SJCRH30 (cell line): ENCODE measurements around the gene C3orf20. TPM values are rescaled to one million over a fixed set of nuclear protein-coding genes. Genes with fewer than 3 reads are reported as not detected.
"Not testable (repeated sequence)": the region's sequence is repeated elsewhere in the genome, so short reads cannot be mapped to it uniquely, and the experiment has no call there.

ENCODE experiments used
- DNase-seq, 2 experiments: peaks; one replicate each; pipeline ENCODE4 v3.0.0-alpha.2; 2015 to 2020
- H3K27ac ChIP-seq: fragments of 250-450 bp; sonication (Bioruptor Pico); 2 replicates; pipeline ENCODE4 v1.5.1; 2020; ENCODE audit warnings: mild to moderate bottlenecking, moderate library complexity
- H3K27me3 ChIP-seq: fragments of 250-450 bp; sonication (Bioruptor Pico); 2 replicates; pipeline ENCODE4 v1.5.1; 2020; ENCODE audit warnings: mild to moderate bottlenecking, moderate library complexity
- H3K36me3 ChIP-seq: fragments of 250-450 bp; sonication (Bioruptor Pico); 2 replicates; pipeline ENCODE4 v1.5.1; 2020; ENCODE audit warnings: mild to moderate bottlenecking, moderate library complexity
- H3K4me1 ChIP-seq: fragments of 250-450 bp; sonication (Bioruptor Pico); 2 replicates; pipeline ENCODE4 v1.5.1; 2020; ENCODE audit warnings: mild to moderate bottlenecking, moderate library complexity
- H3K4me3 ChIP-seq: fragments of 250-450 bp; sonication (Bioruptor Pico); 2 replicates; pipeline ENCODE4 v1.5.1; 2020; ENCODE audit warnings: mild to moderate bottlenecking, moderate library complexity
- H3K9me3 ChIP-seq: fragments of 250-450 bp; sonication (Bioruptor Pico); replicated peaks from 2 replicates; pipeline ENCODE4 v1.5.1; 2020; ENCODE audit warnings: mild to moderate bottlenecking, moderate library complexity
- total RNA-seq: library from RNA; depleted of rRNA; stranded (reverse); fragments of >200 nt; shearing (Covaris generic); gene quantifications from 2 replicates; pipeline ENCODE4 v1.2.3, GENCODE V29; 2014

Gene C3orf20
- total RNA-seq, 1 experiment from 2014 or later: not detected

DNA sequence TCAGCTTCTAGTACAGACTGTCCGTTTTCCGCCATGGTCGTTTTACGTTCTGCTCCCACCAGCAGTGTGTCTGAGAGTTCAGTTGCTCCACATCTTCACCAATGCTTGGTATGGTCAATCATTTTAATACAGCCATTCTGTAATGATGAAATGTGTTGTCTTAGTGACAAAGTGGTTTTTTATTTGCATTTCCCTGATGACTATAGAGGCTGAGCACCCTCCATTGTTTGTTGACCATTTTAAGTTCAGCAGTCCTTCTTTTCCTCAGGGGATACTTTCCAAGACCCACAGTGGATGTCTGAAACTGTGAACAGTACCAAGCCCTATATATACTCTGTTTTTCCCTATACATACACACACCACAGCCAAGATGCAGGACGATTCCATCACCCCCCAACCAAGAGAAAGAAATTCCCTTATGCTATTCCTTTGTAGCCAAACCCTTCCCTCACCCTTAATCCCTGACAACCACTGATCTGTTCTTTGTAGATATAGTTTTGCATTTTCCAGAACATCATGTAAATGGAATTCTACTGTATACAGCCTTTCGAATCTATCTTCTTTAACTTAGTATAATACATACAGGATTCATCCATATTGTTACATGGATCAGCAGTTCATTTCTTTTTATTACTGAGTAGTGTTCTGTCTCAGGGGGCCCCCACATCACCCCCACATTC, 55.9 kb downstream of the C3orf20 start:
- Histone ChIP-seq H3K4me1 (no peaks in the 10 kb centered on the region), H3K27ac (no peak overlapping the region), H3K4me3 (no peak overlapping the region), H3K27me3 (no peaks in the 10 kb centered on the region), H3K9me3 (no peaks in the 10 kb centered on the region), H3K36me3 (no peaks in the 10 kb centered on the region)
- DNase-seq: no peak

DNA sequence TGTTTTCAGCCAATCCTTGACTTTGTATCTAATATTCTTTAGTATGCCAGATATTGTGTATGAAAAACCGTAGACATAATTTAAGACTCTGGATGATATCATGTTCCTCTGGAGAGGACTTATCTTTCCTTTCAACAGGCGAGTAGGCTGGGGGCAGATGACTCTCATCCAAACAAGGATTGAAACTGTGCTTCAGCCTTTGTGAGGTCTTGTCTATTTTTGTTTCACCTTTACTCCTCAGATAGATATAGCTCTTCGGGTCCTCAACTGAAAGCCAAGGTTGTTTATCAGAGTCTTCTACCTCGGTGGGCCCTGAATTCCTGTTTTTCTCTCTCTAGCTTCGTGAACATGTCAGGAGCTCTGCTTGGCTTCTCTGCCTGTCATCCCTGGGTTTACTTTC, 66.0 kb downstream of the C3orf20 start:
- no peak overlapping the region for H3K4me3 ChIP-seq
- DNase-seq: no peak
- no peaks in the 10 kb centered on the region for H3K4me1 ChIP-seq
- no peaks in the 10 kb centered on the region for H3K9me3 ChIP-seq
- H3K36me3 ChIP-seq: no peaks in the 10 kb centered on the region
- no peaks in the 10 kb centered on the region for H3K27me3 ChIP-seq
- no peak overlapping the region for H3K27ac ChIP-seq

DNA sequence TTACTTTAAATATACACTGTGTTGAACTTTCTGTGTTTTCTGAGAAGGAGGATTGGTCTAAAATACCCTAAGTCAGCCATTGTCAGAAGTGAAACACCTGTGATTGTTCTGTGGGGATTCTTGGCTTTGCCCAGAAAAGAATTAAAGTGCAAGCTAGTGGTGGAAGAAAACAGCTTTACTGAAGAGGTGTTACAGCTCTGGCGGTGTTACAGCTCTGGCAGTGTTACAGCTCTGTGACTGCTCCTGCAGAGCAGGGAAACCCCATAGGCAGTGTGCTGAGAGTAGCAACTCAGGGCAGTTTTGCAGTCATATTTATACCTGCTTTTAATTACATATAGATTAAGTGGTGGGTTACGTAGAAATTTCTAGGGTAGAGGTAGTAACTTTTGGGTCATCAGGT, 66.6 kb downstream of the C3orf20 start:
- H3K9me3 ChIP-seq: no peaks in the 10 kb centered on the region

DNA sequence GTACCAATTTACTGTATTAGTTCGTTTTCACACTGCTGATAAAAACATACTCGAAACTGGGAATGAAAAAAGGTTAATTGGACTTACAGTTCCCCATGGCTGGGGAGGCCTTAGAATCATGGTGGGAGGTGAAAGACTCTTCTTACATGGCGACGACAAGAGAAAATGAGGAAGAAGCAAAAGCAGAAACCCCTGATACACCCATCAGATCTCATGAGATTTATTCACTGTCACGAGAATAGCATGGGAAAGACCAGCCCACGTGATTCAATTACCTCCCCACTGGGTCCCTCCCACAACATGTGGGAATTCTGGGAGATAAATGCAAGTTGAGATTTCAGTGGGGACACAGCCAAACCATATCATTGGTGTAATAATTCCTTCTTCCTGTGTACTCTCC, 69.6 kb downstream of the C3orf20 start:
- Histone ChIP-seq H3K4me1 (no peaks in the 10 kb centered on the region), H3K27ac (no peak overlapping the region), H3K9me3 (no peaks in the 10 kb centered on the region), H3K36me3 (no peaks in the 10 kb centered on the region), H3K4me3 (no peak overlapping the region), H3K27me3 (no peaks in the 10 kb centered on the region)
- DNase-seq: no peak

More for the DNA sequence above, 66.6 kb downstream of the C3orf20 start:
- Histone ChIP-seq H3K4me1 (no peaks in the 10 kb centered on the region), H3K36me3 (no peaks in the 10 kb centered on the region), H3K27ac (no peak overlapping the region), H3K27me3 (no peaks in the 10 kb centered on the region), H3K4me3 (no peak overlapping the region)
- DNase-seq: no peak

DNA sequence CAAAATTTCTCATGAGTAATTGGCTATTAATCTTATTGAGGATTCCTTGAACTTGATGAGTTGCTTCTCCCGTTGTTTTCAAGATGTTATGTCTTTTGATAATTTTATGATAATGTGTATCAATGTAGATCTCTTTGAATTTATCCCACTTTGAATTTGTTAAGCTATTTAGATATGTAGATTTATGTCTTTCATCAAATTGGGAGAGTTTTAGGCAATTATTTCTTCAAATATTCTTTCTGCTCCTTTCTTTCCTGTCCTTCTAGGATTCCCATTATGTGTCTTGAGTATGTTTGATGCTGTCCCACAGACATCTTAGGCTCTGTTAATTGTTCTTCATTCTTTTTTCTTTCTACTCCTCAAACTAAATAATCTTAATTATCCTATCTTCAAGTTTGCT, 75.7 kb downstream of the C3orf20 start:
- Histone ChIP-seq H3K4me1 (no peaks in the 10 kb centered on the region), H3K4me3 (no peak overlapping the region), H3K36me3 (no peaks in the 10 kb centered on the region), H3K27ac (no peak overlapping the region), H3K27me3 (no peaks in the 10 kb centered on the region), H3K9me3 (no peaks in the 10 kb centered on the region)
- DNase-seq: no peak

DNA sequence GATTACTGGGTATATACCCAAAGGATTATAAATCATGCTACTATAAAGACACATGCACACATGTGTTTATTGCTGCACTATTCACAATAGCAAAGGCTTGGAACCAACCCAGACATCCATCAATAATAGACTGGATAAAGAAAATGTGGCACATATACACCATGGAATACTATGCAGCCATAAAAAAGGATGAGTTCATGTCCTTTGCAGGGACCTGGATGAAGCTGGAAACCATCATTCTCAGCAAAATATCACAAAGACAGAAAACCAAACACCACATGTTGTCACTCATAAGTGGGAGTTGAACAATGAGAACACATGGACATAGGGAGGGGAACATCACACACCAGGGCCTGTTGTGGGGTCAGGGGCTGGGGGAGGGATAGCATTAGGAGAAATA, 78.0 kb downstream of the C3orf20 start:
- not testable (repeated sequence) for H3K4me1 ChIP-seq, H3K4me3 ChIP-seq, H3K27ac ChIP-seq, H3K9me3 ChIP-seq, H3K36me3 ChIP-seq, DNase-seq, H3K27me3 ChIP-seq

DNA sequence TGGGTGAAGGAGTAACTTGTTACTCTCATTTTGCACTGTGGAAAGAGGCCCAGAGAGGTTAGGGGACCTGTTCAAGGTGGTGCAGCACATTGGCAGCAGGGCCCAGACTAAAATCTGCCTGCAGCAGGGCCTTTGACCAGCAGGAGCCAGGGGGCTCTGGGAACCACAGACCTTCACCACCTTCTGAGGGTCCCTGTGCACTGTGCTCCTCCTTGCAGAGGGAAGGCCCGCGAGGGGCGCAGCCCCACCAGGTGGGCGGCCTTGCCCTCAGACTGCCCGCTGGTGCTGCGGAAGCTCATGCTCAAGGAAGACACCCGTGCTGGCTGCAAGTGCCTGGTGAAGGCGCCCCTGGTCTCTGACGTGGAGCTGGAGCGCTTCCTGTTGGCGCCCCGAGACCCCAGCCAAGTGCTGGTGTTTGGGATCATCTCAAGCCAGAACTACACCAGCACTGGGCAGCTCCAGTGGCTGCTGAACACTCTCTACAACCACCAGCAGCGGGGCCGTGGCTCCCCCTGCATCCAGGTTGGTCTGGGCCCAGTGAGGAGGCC, 82.3 kb downstream of the C3orf20 start:
- no peak overlapping the region for H3K4me3 ChIP-seq
- 0 out of 2 replicates have a peak, but pooled peaks cover 4% of the 10 kb centered on the region for H3K27me3 ChIP-seq
- no peaks in the 10 kb centered on the region for H3K36me3 ChIP-seq
- H3K4me1 ChIP-seq: no peaks in the 10 kb centered on the region
- H3K27ac ChIP-seq: no peak overlapping the region
- H3K9me3 ChIP-seq: no peaks in the 10 kb centered on the region
- no peak for DNase-seq

DNA sequence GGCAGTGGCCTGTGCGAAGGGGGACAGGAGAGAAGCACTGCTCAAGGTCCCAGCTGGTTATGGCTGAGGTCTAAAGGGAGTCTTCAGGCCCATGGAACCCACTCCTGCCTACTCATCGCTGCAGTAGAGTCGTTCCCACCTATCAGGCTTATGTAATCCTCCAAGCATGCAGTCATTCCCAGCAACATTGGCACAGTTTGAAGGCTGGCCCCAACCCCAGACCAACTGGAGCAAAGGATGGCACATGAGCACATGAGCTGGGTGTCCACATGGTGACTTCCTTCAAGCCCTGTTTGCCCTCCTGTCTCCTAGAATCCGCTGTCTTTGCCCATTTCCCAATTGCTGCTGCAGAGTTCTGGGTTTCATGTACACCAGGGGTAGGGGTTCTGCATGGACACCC, 83.4 kb downstream of the C3orf20 start:
- Histone ChIP-seq H3K27me3 (0 out of 2 replicates have a peak, but pooled peaks cover 4% of the 10 kb centered on the region), H3K9me3 (no peaks in the 10 kb centered on the region), H3K36me3 (no peaks in the 10 kb centered on the region), H3K27ac (no peak overlapping the region), H3K4me1 (no peaks in the 10 kb centered on the region), H3K4me3 (no peak overlapping the region)
- no peak for DNase-seq

DNA sequence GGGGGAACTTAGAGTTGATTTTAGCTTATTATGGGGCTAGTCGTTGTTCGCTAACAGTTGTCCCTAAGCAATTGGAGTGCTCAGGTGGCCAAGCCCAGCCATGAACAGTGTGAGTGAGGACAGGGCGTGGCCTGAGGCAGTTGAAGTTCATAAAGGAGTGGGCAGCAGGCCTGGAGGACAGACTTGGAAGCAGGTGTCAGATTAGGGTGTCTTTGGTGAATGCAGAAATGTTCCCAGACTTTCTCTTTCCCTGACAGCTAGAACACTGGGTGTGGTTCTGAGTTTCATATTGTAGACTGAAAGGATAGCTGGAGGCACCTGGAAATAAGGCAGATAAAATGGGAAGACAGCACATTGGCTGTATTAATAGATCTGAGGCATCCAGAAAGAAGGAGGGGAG, 84.0 kb downstream of the C3orf20 start:
- H3K36me3 ChIP-seq: no peaks in the 10 kb centered on the region
- H3K27me3 ChIP-seq: 0 out of 2 replicates have a peak, but pooled peaks cover 4% of the 10 kb centered on the region
- no peak overlapping the region for H3K4me3 ChIP-seq
- DNase-seq: no peak
- no peaks in the 10 kb centered on the region for H3K9me3 ChIP-seq
- no peaks in the 10 kb centered on the region for H3K4me1 ChIP-seq
- no peak overlapping the region for H3K27ac ChIP-seq

DNA sequence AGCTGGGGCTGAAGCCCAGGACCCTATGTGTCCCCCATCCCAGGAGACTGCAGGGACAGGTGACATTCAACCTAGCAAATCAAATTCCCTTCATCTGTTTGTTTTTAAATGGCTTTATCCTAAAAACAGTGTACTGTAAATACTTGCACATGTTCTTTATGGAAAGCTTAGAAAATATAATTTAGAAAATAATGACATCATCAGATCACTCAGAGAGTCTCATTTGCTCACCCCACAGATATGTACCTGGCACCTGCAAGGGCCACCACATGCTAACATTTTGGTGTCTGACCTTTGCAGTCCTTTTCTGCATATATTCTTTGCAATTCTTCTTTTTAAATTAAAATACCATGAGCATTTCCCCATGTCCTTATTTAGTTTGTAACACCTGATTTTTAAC, 85.2 kb downstream of the C3orf20 start:
- Histone ChIP-seq H3K27me3 (0 out of 2 replicates have a peak, but pooled peaks cover 4% of the 10 kb centered on the region), H3K4me1 (no peaks in the 10 kb centered on the region)

DNA sequence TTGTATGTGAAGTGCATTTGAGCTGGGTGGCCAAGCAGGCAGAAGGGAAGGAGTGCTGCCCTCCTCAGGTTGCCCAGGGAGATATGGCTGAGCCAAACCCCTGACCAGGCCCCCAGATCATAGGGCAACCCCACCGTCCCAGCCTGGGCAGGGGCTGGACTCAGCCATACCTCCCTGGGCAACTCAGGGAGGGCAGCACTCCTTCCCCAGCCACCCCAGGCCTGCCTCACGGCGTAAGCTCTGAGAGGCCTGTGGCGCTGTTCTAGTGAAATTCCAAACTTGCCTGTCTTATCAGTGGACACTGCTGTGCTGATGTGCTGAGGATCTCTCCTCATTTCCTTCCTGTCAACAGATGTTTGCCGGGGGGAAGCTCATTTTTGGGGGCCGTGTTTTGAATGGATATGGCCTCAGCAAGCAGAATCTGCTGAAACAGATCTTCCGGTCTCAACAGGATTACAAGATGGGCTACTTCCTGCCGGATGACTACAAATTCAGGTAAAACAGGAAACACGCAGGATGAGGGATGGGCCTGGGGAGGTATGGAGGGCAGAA, 86.3 kb downstream of the C3orf20 start:
- 0 out of 2 replicates have a peak, but pooled peaks cover 4% of the 10 kb centered on the region for H3K27me3 ChIP-seq
- H3K9me3 ChIP-seq: no peaks in the 10 kb centered on the region
- DNase-seq: no peak
- H3K4me3 ChIP-seq: no peak overlapping the region
- no peaks in the 10 kb centered on the region for H3K36me3 ChIP-seq
- H3K4me1 ChIP-seq: no peaks in the 10 kb centered on the region
- H3K27ac ChIP-seq: no peak overlapping the region

More for the DNA sequence above, 85.2 kb downstream of the C3orf20 start:
- Histone ChIP-seq H3K4me3 (no peak overlapping the region), H3K9me3 (no peaks in the 10 kb centered on the region), H3K27ac (no peak overlapping the region), H3K36me3 (no peaks in the 10 kb centered on the region)
- DNase-seq: no peak

DNA sequence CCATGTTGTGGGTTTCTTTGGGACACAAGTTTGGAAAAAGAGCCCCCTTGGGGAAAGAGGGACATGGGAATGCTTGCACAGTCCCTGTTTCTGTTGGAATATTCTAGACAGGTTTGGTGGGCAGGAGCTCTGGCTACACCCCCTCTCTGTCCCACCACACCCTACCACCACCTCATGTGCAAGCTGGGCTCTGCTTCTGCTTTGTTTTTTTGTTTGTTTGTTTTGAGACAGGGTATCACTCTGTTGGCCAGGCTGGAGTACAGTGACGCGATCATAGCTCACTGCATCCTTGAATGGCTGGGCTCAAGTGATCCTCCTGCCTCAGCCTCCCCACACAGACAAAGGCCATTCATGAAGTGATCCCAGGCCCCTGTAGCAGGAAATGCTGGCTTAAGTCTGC, 86.9 kb downstream of the C3orf20 start:
- no peak overlapping the region for H3K27ac ChIP-seq
- no peaks in the 10 kb centered on the region for H3K9me3 ChIP-seq
- DNase-seq: no peak
- 0 out of 2 replicates have a peak, but pooled peaks cover 4% of the 10 kb centered on the region for H3K27me3 ChIP-seq
- H3K4me1 ChIP-seq: no peaks in the 10 kb centered on the region
- H3K36me3 ChIP-seq: no peaks in the 10 kb centered on the region
- H3K4me3 ChIP-seq: no peak overlapping the region

DNA sequence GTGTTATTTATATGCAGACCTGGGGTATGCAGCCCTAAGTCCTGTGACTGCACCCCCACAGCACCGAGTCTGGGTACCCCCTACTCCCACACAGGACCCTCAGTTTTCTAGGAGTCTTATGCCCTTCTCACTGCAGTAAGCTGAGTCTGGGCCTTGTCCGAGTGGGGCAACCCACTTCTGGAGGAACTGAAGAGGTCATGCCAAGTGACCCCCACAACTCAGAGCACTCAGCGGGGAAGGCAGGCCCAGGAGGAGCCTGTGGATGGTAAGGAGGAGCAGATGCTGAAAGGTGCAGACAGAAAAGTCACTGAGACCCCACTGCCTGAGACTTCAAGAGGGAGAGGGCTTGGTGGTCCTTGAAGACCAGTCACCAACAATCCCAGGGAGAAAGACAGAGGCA, 87.8 kb downstream of the C3orf20 start:
- H3K9me3 ChIP-seq: no peaks in the 10 kb centered on the region
- no peak overlapping the region for H3K27ac ChIP-seq
- no peaks in the 10 kb centered on the region for H3K36me3 ChIP-seq
- H3K4me1 ChIP-seq: no peaks in the 10 kb centered on the region
- H3K27me3 ChIP-seq: 0 out of 2 replicates have a peak, but pooled peaks cover 4% of the 10 kb centered on the region
- H3K4me3 ChIP-seq: no peak overlapping the region
- no peak for DNase-seq

DNA sequence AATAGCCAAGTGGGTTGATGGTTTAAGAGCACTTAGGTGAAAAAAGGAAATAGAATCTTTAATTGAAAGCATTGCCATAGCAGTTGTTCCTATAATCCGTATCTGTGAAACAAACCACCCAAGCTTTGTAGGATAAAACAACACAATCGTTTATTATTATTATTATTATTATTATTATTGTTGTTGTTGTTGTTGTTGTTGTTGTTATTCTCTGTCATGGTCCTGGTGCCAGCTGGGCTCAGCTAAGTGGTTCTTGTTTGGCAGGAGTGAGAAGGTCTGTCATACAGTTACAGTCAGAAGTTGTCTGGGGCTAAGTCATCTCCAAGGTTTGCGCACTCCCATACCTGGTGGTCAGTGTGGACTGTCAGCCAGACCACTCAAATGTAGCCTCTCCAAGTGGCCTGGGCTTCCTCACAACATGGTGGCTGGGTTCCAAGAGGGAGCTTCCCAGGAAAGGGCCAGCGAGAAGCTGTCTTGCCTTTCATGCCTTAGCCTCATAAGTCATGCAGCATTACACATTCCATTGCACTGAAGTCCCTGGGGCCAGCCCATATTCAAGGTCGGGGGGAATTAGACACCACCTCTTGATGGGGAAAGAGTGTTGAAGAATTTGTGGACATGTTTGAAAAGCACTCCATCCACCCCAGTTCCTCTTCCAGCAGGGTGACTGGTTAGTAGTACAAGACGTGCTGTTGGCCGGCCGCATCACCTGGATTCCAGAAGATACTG, 89.6 kb downstream of the C3orf20 start:
- DNase-seq: no peak
- no peak overlapping the region for H3K27ac ChIP-seq

DNA sequence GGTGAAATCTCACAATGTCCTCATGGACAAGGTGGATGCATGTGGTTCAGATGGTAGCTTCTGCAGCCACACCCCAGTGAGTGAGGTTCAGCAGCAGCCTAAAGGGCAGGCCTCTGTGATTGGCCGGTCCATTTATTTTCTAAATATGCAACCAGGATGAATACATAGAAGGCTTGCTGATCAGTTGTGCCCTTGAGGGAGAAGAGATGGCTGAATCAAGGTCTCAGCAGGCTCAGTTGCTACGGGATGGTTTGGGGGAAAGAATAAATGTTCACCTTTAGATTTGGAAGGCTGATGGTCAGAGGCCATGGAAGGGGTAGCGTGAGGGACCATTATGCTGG, 90.1 kb downstream of the C3orf20 start:
- Histone ChIP-seq H3K4me3 (no peak overlapping the region), H3K27ac (no peak overlapping the region), H3K36me3 (no peaks in the 10 kb centered on the region), H3K27me3 (no peaks in the 10 kb centered on the region; the same call in 1 of the 2 replicates), H3K9me3 (no peaks in the 10 kb centered on the region), H3K4me1 (no peaks in the 10 kb centered on the region)
- no peak for DNase-seq

More for the DNA sequence above, 89.6 kb downstream of the C3orf20 start:
- no peaks in the 10 kb centered on the region for H3K9me3 ChIP-seq
- no peaks in the 10 kb centered on the region for H3K4me1 ChIP-seq
- no peaks in the 10 kb centered on the region; the same call in 1 of the 2 replicates for H3K27me3 ChIP-seq
- no peaks in the 10 kb centered on the region for H3K36me3 ChIP-seq
- H3K4me3 ChIP-seq: no peak overlapping the region
